Progenitor cell of endocrine pancreas (in vitro differentiated cells): ENCODE measurements around the gene RBFOX2. TPM values are rescaled to one million over a fixed set of nuclear protein-coding genes. Genes with fewer than 3 reads are reported as not detected.

Experiments
- DNase-seq: peaks from one replicate; pipeline ENCODE4 v3.0.0; 2021; ENCODE audit warnings: low spot score; ENCODE audit not compliant: unreplicated experiment
- H3K27ac Mint-ChIP-seq: 2 replicates; pipeline ENCODE4 v1.8.0; 2021; ENCODE audit warnings: mild to moderate bottlenecking, moderate library complexity, mixed read lengths
- H3K27me3 Mint-ChIP-seq: 2 replicates; pipeline ENCODE4 v1.8.0; 2021; ENCODE audit warnings: mixed read lengths
- H3K36me3 Mint-ChIP-seq: 2 replicates; pipeline ENCODE4 v1.8.0; 2022; ENCODE audit warnings: mixed read lengths; ENCODE audit not compliant: insufficient read depth
- H3K4me1 Mint-ChIP-seq: 2 replicates; pipeline ENCODE4 v1.8.0; 2021; ENCODE audit warnings: low read depth, mixed read lengths
- H3K4me3 Mint-ChIP-seq: 2 replicates; pipeline ENCODE4 v1.8.0; 2021; ENCODE audit warnings: low read depth, mild to moderate bottlenecking, moderate library complexity, mixed read lengths
- H3K9me3 Mint-ChIP-seq: 2 replicates; pipeline ENCODE4 v1.8.0; 2021; ENCODE audit warnings: low read depth, mixed read lengths
- CTCF ChIP-seq: fragments of 200-600 bp; sonication (generic); IDR thresholded peaks from one replicate; pipeline ENCODE4 v1.5.0; 2021; ENCODE audit warnings: antibody characterized with exemption, mild to moderate bottlenecking; ENCODE audit not compliant: unreplicated experiment
- total RNA-seq: library from RNA; stranded (reverse); gene quantifications from 2 replicates; pipeline ENCODE4 v1.2.1, GENCODE V29; 2021

Gene RBFOX2
- total RNA-seq, 1 donor from 2014 or later, result 140 TPM

GRCh38 chr22:35888181-35888870 is 140.3 kb downstream of the RBFOX2 start:
- peaks cover 3% of the 10 kb centered on the region for H3K36me3 Mint-ChIP-seq
- no peak overlapping the region for H3K4me3 Mint-ChIP-seq
- no peaks in the 10 kb centered on the region for H3K9me3 Mint-ChIP-seq
- DNase-seq, result no peak
- H3K27me3 Mint-ChIP-seq, result no peaks in the 10 kb centered on the region
- no peak overlapping the region for H3K27ac Mint-ChIP-seq
- H3K4me1 Mint-ChIP-seq, result peaks cover 24% of the 10 kb centered on the region
- no peak for TF ChIP-seq CTCF

GRCh38 chr22:35887296-35887875 is 141.2 kb downstream of the RBFOX2 start:
- peaks cover 27% of the 10 kb centered on the region for H3K4me1 Mint-ChIP-seq
- no peaks in the 10 kb centered on the region for H3K9me3 Mint-ChIP-seq
- peaks cover 3% of the 10 kb centered on the region for H3K36me3 Mint-ChIP-seq
- H3K27me3 Mint-ChIP-seq, result no peaks in the 10 kb centered on the region
- no peak overlapping the region for H3K4me3 Mint-ChIP-seq
- TF ChIP-seq CTCF, result no peak
- DNase-seq, result no peak
- peak overlapping the region; percentile 21 for H3K27ac Mint-ChIP-seq

DNA sequence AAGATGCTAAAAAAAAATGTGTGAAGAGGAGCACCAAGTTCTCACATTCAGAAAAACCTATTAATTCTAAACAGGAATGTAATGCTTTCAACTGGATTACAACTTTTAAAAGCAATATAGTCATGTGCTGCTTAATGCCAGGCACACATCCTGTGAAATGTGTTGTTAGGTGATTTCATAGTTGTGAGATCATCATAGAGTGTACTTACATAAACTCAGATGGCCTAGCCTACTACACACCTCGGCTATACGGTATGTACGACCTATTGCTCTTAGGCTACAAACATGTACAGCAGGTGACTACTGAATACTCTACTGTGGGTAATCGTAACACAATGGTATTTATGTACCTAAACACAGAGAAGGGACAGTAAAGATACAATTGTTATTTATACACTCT is 142.3 kb downstream of the RBFOX2 start:
- H3K4me1 Mint-ChIP-seq, result peaks cover 29% of the 10 kb centered on the region

GRCh38 chr22:35884529-35884928 is 144.1 kb downstream of the RBFOX2 start:
- Mint-ChIP-seq H3K4me1 (peaks cover 28% of the 10 kb centered on the region), H3K9me3 (no peaks in the 10 kb centered on the region), H3K27me3 (no peaks in the 10 kb centered on the region), H3K27ac (no peak overlapping the region), H3K4me3 (no peak overlapping the region), H3K36me3 (peaks cover 3% of the 10 kb centered on the region)
- no peak for TF ChIP-seq CTCF
- no peak for DNase-seq

More for the DNA sequence above, 142.3 kb downstream of the RBFOX2 start:
- Mint-ChIP-seq H3K36me3 (peaks cover 3% of the 10 kb centered on the region), H3K9me3 (no peaks in the 10 kb centered on the region), H3K4me3 (no peak overlapping the region), H3K27ac (no peak overlapping the region), H3K27me3 (no peaks in the 10 kb centered on the region)
- DNase-seq, result no peak
- no peak for TF ChIP-seq CTCF

- no peak for DNase-seq
- Mint-ChIP-seq H3K4me3 (no peak overlapping the region), H3K9me3 (no peaks in the 10 kb centered on the region), H3K27ac (no peak overlapping the region), H3K4me1 (peaks cover 25% of the 10 kb centered on the region), H3K36me3 (no peaks in the 10 kb centered on the region), H3K27me3 (no peaks in the 10 kb centered on the region)
- TF ChIP-seq CTCF, result no peak
Observed at GRCh38 chr22:35883031-35883620, 145.5 kb downstream of the RBFOX2 start.
